H54 (cell line): ENCODE measurements around the gene HENMT1.
"Not testable (repeated sequence)": the region's sequence is repeated elsewhere in the genome, so short reads cannot be mapped to it uniquely, and the experiment has no call there.

Experiments
- DNase-seq: peaks from one replicate; pipeline ENCODE4 v3.0.0; 2011; ENCODE audit warnings: low spot score, mixed read lengths; ENCODE audit not compliant: insufficient read length
- FAIRE-seq: peaks from 3 replicates; lab custom pipeline; 2011; peaks lifted over from hg19 to GRCh38; lab: Jason Lieb, UNC
- POLR2A ChIP-seq: IDR thresholded peaks from 2 replicates; pipeline ENCODE4 v1.6.1; 2011; ENCODE audit warnings: low read depth, mild to moderate bottlenecking, low read length

The HENMT1 gene

GRCh38 chr1:108661030-108661609 is at the start of gene HENMT1:
TSS of gene HENMT1 (minus strand) at chr1:108661093. CDS start at chr1:108659884, 1,209 bp downstream.
- no peak for TF ChIP-seq POLR2A
- no peak for DNase-seq
- no peak for FAIRE-seq

DNA sequence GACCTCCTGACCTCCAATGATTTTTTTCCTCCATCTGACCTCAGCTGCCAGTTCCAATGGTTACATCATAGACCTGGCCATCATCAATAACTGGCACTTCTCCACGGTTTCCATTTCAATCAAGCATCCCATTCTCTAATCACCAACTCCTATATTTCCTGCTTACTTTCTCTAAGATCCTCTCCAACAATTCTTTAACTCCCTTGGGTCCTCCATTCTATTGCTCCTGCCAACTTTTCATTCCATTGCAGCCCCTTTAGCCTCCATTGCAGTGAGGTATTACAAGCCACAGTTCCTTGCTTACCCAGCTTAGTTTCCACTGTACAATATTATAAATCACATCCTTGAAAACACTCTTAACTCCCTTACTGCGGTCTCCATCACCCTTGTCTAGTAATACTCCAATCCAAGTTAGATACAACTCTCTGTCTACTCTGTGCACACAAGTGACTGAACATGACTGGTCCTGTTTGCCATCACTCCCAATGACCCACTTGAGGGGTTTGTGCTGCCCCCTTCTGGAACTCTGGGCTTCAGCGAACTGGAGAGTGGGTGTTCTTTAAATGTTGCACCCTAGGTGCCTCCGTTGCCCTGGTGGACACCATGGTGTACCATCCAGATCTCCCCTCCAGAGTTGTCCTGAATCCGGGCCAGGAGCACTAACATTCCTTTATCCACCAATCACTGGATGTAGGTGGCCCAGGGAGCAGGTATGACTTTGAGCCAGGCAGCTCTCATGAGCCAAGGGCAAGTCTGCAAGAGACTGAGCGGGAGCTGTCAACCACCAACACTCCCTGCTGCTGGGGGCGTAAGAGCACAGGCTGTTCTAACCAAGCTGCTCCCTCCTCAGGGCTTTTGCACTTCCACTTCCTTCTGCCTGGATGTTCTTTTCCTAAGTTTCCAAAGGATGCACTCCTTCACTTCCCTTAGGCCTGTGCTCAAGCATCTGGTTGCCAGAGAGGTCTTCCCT is 48.1 kb upstream of the HENMT1 start:
- DNase-seq (no peak), FAIRE-seq (no peak)
- no peak for TF ChIP-seq POLR2A

- FAIRE-seq: no peak
- no peak for TF ChIP-seq POLR2A
These were observed 45.8 kb upstream of the HENMT1 start for GRCh38 chr1:108706643-108707042.

GRCh38 chr1:108704496-108704895 is 43.6 kb upstream of the HENMT1 start:
- DNase-seq (peak; percentile 26), FAIRE-seq (peak; percentile 93)
- TF ChIP-seq POLR2A: no peak

More at GRCh38 chr1:108706643-108707042, 45.8 kb upstream of the HENMT1 start:
- DNase-seq: no peak

- TF ChIP-seq POLR2A: no peak
- FAIRE-seq (no peak), DNase-seq (no peak)
These were observed 43.0 kb upstream of the HENMT1 start for GRCh38 chr1:108703939-108704338.

DNA sequence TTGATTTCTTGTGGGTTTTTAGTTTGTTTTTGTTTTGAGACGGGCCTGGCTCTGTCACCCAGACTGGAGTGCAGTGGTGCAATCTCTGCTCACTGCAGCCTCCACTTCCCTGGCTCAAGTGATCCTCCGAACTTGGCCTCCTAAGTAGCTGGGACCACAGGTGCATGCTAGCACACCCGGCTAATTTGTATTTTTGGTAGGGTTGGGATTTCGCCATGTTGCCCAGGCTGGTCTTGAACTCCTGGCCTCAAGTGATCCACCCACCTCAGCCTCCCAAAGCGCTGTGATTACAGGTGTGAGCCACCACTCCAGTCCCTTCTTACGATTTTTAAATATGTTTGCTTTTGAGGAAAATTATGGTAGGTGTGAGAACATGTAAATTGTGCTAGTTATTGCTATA is 41.2 kb upstream of the HENMT1 start:
- not testable (repeated sequence) for FAIRE-seq, DNase-seq

GRCh38 chr1:108701176-108701849 is 40.4 kb upstream of the HENMT1 start:
- DNase-seq (no peak), FAIRE-seq (no peak)
- no peak for TF ChIP-seq POLR2A

DNA sequence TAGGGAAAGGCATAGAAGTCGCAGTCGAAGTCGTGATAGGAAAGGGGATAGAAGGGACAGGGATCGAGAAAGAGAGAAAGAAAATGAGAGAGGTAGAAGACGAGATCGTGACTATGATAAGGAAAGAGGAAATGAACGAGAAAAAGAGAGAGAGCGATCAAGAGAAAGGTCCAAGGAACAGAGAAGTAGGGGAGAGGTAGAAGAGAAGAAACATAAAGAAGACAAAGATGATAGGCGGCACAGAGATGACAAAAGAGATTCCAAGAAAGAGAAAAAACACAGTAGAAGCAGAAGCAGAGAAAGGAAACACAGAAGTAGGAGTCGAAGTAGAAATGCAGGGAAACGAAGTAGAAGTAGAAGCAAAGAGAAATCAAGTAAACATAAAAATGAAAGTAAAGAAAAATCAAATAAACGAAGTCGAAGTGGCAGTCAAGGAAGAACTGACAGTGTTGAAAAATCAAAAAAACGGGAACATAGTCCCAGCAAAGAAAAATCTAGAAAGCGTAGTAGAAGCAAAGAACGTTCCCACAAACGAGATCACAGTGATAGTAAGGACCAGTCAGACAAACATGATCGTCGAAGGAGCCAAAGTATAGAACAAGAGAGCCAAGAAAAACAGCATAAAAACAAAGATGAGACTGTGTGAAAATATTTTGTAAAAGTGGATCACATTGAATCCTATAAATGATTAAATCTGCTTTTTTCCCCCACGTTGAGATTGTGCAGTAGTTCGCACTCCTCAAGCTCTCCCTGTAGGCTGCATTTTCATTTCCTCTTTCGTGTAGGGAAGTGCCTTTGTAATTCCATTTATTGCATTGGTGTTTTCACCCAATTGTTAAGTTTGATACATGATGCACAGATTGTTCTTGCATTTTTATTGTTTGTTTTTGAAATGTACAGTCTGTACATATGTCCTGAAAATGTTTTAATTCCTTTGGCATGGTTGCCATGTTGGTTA is 38.8 kb upstream of the HENMT1 start:
- TF ChIP-seq POLR2A: no peak
- peak; percentile 43 for FAIRE-seq
- DNase-seq: no peak

- no peak for TF ChIP-seq POLR2A
- peak; percentile 58 for FAIRE-seq
- DNase-seq: no peak
These were observed 34.6 kb upstream of the HENMT1 start for GRCh38 chr1:108695535-108695934.

GRCh38 chr1:108692724-108693655 is 32.1 kb upstream of the HENMT1 start:
- DNase-seq (peak; percentile 26), FAIRE-seq (peak; percentile 27)
- TF ChIP-seq POLR2A: no peak

DNA sequence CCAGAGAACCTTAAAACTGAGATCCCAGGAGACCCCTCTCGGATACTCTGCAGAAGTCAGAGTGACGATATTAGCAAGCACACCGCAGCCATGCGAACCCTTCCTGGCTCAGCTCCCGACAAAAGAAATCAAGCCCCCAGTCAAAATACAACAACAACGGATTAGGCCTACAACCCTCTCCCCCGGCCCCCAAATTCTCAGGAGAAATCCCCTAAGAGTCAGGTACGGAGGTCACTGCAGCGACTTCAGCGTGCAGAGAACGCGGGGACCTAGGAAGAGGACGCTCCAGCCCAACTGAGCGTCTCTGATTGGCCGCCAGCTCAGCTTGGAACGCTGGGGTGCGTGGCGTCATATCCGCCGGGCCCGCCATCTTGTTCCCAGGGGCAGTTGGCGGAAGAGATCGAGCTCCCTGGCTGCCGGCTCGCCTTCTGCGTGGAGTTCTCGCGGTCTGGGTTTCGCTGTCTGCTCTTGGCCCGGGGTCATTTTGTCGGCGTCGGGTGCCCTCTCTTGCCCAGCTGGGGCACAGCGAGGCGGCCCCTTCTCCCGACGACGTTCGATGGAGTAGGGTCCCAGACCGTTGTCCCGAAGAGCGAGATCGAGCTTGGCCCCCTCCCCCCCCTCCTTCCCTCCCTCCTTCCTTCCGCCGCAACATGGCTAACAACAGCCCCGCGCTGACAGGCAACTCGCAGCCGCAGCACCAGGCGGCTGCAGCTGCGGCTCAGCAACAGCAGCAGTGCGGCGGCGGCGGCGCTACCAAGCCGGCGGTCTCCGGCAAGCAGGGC is 31.2 kb upstream of the HENMT1 start, which contains the start of gene PRPF38B:
TSS of gene PRPF38B (plus strand) at position 369 of the 782 bp plus-strand sequence. CDS start at position 651, 282 bp downstream.
- DNase-seq (peak; percentile 85), FAIRE-seq (peak; percentile 94)
- TF ChIP-seq POLR2A: peak; percentile 87
